Adipose tissue (tissue), 3 donors: ENCODE measurements around the gene ALPK1. TPM values are rescaled to one million over a fixed set of nuclear protein-coding genes. Genes with fewer than 3 reads are reported as not detected.
"Not testable (repeated sequence)": the region's sequence is repeated elsewhere in the genome, so short reads cannot be mapped to it uniquely, and the experiment has no call there.

Experiments
- H3K27ac ChIP-seq: one replicate; pipeline ENCODE4 v1.5.1; 2013; ENCODE audit warnings: low read depth, low read length
- WGBS, 3 donors: extraction: QIAGEN DNeasy Blood & Tissue Kit; methylation state at CpG; one replicate each; pipeline ENCODE4 v1.1.7; 2013; 5-methylcytosine and 5-hydroxymethylcytosine counted together
- polyA plus RNA-seq, 3 donors: library from polyadenylated mRNA; stranded (reverse); fragments of 200-250 nt; gene quantifications; one replicate each; pipeline ENCODE4 v1.2.3, GENCODE V29; 2013
- donor health status: healthy with polysubstance abuse.
- donor health status: Bipolar disorder and iron deficiency.
- donor health status: healthy.

Gene ALPK1
- polyA plus RNA-seq, 3 donors = 3.0 to 10.9 (median 9.3) TPM

DNA sequence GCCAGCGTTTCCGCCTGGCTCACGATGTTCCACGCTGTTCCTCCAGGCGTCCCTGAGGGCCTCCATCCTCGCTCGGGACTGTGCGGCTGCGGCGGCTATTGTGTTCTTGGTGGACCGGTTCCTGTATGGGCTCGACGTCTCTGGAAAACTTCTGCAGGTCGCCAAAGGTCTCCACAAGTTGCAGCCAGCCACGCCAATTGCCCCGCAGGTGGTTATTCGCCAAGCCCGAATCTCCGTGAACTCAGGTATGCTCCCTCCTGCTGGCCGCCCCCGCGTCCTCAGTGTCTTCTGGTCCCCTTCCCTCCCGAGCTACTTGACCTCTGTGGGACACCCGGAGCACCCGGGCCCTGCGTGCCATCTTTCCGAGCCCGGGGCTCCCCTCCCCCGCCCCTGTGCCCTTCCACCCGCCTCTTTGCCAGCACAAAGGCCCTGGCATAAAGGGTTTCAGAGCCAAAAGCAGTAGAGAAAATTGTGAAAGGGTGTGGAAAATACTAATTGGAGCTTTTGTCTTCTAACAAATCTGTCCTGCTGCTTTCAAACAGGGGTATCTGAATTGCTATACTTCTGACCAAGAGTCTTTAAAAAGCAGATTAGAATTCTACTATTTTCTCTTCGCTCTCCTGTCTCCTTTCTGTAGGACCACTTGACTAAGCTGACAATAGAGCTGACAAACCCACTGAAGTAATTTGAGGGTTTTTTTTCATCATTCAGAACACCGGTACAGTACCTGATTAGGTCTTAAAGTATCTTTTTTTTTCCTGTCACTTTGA is 114.8 kb downstream of the ALPK1 start:
- H3K27ac ChIP-seq = no peak overlapping the region
- WGBS, 3 donors = 81 to 87% (median 83%) methylated on average over 32 of the region's 32 CpGs

DNA sequence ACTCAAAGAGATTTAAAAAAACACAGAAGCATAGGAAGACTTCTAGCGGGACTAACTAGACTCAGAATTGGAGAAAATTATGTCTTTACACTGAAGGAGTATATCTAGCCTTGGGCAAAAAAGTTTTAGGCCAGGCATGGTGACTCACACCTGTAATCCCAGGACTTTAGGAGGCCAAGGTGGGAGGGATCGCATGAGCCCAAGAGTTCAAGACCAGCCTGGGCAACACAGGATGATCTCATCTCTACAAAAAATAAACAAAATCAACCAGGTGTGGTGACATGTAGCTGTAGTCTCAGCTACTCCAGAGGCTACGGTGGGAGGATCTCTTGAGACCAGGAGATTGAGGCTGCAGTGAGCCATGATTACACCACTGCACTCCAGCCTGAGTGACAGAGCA is 119.3 kb downstream of the ALPK1 start:
- 90 to 98% (median 95%) methylated on average over 3 of the region's 3 CpGs for WGBS, 3 donors
- H3K27ac ChIP-seq = no peak overlapping the region

DNA sequence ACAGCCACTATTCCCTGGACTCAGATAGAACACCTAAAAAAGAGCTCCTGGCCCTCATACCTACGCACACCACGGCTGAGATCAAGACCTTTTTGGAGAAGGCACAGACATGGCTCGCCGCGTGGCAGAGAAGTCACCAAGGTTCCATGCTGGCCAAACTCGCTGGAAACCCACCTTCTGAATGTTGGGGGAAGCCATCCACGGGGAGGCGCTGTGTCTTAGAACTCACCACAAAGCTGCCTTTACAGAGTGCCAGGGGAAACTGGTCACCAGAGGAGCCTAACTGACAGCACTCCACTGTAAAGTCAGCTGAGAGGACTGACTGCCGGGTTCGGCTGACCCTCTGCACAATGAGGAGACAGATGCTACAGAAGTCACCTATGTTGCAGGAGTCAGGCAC is 120.9 kb downstream of the ALPK1 start:
- no peak overlapping the region for H3K27ac ChIP-seq
- 67 to 77% (median 72%) methylated on average over 10 of the region's 10 CpGs for WGBS, 3 donors

DNA sequence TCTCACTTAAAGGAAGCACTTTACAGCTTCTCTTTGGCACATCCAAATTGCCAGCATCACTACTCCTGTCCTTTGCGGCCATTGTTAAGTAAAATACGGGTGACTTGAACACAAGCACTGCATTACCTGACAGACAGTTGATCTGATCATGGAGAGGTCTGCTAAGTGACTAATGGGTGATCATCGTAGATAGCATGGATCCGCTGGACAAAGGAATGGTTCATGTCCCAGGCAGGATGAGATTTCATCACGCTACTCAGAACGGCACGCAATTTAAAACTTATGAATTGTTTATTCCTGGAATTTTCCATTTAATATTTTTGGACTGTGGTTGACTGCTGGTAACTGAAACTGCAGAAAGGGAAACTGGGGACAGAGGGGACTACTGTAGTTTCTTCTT is 124.7 kb downstream of the ALPK1 start:
- 90 to 95% (median 94%) methylated on average over 7 of the region's 7 CpGs for WGBS, 3 donors
- no peak overlapping the region for H3K27ac ChIP-seq

DNA sequence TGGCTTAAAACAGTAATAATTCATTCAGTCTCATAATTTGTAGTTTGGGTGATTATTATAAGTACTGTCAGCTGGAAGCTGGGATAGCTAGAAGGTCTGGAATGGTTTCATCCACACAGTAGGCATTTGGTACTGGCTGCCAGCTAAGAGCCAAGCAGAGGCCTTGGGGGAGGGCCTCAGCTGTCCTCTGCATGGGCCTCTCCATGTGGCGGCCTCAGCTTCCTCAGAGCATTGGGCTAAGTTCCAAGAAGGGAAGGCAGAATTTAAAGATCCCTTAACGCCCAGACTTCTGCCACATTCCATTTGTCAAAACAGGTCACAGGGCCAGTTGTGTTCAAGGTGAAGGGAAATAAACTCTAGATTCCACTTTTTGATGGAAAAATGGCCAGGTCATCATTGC is 125.5 kb downstream of the ALPK1 start:
- WGBS, 3 donors = 71 to 86% (median 83%) methylated on average over 2 of the region's 2 CpGs
- no peak overlapping the region for H3K27ac ChIP-seq

DNA sequence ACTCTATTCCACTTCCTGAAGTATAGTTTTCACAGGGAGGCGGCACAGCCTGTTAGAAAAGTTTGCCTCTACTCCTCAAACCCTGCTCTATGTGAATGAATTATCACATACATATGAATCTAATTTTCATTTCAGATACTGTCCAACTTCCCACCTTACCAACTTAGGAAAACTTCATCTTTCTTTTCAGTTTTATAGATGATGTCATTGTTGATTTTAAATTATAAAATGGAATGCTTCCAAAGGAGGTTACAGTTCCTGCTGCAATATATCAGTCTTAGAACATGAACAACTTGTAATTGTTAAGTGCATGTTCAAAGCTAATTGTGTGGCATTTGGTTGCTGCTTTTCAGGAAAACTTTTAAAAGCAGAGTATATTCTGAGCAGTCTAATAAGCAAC is 126.4 kb downstream of the ALPK1 start:
- 91 to 98% (median 93%) methylated on average over 1 of the region's 1 CpG for WGBS, 3 donors
- H3K27ac ChIP-seq = no peak overlapping the region

DNA sequence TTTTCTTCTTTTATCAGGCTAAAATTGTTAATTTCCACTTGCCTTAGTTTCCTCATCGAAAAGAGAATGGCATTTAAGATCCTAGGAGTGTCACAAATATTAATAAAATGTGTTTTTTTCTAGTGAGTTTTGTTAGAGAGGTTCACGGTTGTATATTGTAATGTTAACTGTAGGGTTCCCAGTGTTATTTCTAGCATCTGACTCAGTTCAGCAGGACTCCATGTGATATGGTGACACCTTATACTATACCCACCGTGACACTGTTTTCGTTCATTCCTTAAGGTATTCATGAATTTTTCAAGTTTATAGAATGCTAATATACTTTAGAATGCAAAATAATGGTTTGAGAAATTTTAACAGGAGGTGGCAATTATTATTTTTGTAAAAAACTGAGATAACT is 128.7 kb downstream of the ALPK1 start:
- H3K27ac ChIP-seq = no peak overlapping the region
- WGBS, 3 donors = 87 to 97% (median 95%) methylated on average over 4 of the region's 4 CpGs

DNA sequence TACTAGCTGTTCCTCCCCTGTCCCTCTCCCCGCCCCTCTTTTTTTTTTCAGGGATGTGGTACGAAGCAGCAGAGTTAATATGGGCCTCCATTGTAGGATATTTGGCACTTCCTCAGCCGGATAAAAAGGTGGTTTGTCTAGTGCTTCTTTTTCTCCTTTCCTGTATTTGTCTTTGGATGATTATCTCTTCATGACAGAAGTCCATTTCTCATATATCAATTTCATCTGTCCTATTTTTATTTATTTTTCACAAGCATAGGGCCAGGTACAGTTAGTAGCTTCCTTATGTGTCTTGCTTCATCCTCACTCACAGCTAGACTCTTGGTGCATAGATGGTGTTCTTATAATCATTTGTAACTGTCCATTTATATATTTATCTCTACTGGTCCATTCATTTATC is 129.2 kb downstream of the ALPK1 start:
- 88 to 95% (median 93%) methylated on average over 3 of the region's 3 CpGs for WGBS, 3 donors
- no peak overlapping the region for H3K27ac ChIP-seq

DNA sequence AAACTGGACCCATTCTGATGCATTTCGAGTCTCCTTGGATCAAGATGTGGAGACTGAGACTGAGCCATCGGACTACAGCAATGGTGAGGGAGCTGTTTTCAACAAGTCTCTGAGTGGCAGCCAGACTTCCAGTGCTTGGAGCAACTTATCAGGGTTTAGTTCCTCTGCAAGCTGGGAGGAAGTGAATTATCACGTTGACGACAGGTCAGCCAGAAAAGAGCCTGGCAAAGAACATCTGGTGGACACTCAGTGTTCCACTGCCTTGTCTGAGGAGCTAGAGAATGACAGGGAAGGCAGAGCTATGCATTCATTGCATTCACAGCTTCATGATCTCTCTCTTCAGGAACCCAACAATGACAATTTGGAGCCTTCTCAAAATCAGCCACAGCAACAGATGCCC is 134.0 kb downstream of the ALPK1 start:
- H3K27ac ChIP-seq = no peak overlapping the region
- WGBS, 3 donors = 71 to 82% (median 78%) methylated on average over 4 of the region's 4 CpGs

DNA sequence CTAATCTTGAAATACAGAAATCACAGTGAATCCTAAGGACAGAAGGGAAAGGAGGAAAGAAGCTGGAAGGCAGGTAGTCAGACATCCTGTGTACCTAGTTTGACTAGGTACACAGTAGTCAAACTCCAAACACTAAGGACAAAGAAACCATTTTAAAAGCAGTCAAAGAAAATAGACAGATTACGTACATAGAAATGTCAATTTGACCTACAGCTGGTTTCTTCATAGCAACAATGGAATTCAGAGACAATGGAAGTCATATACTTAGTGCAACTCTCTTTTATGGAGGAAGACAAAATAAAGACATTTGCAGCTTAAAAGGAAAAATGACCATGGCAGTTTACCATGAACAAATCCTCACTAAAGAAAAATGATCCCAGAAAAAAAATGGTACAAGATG is 139.8 kb downstream of the ALPK1 start:
- H3K27ac ChIP-seq = no peak overlapping the region
- 94 to 100% (median 98%) methylated on average over 1 of the region's 1 CpG for WGBS, 3 donors

DNA sequence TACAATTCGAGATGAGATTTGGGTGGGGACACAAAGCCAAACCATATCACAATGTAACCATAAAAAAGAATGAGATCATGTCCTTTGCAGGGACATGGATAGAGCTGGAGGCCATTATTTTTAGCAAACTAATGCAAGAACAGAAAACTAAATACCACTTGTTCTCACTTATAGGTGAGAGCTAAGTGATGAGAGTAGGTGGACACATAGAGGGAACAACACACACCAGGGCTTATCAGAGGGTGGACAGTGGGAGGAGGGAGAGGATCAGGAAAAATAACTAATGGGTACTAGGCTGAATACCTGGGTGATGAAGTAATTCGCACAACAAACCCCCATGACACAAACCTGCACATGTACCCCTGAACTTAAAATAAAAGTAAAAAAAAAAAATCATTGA is 145.1 kb downstream of the ALPK1 start:
- WGBS, 3 donors = 95 to 99% (median 96%) methylated on average over 2 of the region's 2 CpGs

DNA sequence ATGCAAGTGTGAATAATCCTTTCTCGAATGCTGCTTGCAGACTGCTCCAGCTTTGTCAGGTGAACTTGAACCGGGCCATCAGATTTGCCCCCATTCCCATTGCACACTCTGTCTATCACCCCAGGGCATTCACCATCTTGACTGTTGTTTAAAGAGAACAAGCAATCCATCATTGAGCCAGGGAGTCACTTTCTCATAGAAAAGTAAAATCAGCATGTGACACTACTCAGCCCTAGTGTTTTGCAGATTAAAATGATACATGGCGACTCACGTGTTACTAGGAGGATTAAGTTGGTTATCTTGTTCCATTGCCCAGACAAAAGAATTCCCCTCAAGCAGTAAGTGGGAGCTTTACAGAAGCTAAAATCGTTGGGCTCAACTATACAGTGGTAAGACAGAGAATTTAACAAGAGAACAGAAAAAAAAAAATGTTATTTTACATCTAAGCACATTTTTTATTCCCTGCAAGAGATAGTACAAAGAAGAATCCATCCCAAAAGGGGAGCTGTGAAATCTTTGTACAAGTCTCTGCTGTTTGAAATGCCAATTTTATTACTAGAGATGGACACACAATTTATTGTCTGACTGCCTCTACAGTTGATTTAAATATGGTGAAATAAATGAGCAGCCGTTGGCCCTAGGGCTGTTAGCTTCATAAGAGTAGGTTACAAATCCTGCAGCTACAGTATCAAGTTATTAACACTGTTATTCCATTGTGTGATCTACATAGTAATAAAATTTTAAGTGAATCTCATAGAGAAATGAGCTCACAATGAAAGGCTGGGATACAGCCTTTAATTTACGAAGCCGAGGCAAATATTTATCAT is 151.3 kb downstream of the ALPK1 start:
- WGBS, 3 donors = 73 to 82% (median 76%) methylated on average over 8 of the region's 8 CpGs
- H3K27ac ChIP-seq = no peak overlapping the region

More for the DNA sequence above, 145.1 kb downstream of the ALPK1 start:
- H3K27ac ChIP-seq = not testable (repeated sequence)

DNA sequence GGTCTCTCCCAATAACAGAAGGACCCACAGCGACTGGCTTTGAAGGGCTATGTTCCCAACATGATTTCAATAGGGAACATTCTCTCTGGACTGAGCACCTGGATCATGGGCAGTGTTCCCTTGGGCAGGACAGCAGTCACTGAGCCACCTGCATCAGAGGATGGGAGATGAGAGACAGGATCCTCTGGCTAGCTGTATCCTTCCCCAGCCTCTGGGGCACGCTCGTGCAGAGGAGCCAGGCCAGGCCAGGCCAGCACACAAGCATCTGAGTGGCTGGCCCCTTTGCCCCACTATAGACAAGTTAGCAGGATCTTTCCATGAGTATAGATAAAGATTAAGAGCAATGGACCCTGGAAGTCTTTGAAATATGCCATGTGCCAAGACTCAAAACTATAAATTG is 152.5 kb downstream of the ALPK1 start:
- H3K27ac ChIP-seq = no peak overlapping the region
- 87 to 90% (median 88%) methylated on average over 3 of the region's 3 CpGs for WGBS, 3 donors

DNA sequence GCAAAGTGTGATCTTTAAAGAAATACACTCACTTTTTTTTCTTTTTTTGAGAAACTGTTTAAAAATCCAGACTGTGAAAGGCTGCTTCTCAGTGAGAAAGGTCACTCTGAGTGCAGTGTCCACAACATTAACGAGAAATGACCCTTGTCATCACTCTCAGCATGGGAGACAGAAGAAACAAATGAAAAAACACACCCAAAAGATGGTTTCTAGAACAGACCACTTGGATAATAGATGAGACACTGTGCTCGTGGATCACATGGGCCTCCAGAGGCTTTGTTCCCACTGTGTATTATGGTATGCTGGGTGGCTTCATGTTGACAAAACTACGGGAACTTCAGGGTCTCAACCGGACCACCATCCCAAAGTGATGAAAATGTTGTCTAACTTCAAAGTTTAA is 153.9 kb downstream of the ALPK1 start:
- no peak overlapping the region for H3K27ac ChIP-seq
- 71 to 73% (median 73%) methylated on average over 4 of the region's 4 CpGs for WGBS, 3 donors

DNA sequence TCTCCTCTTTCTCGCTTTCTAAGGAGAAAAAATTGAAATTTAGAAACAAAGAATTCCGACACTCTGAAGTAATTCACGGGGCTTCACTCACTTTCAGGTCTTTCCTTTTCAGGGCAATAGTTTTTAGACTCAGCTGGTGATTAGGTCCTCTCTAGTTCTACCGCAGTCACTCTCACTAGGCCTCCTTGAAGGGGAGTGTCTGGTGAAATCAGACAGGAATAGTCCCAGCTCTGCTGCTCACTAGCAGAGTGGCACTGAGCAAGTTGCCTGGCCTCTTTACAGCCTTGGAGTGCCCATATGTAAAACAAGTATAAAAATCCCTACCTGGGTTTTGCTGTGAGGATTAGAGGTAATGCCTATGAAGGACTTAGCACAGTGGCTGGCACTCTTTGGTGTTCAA is 154.7 kb downstream of the ALPK1 start:
- no peak overlapping the region for H3K27ac ChIP-seq
- 75 to 81% (median 77%) methylated on average over 4 of the region's 4 CpGs for WGBS, 3 donors

DNA sequence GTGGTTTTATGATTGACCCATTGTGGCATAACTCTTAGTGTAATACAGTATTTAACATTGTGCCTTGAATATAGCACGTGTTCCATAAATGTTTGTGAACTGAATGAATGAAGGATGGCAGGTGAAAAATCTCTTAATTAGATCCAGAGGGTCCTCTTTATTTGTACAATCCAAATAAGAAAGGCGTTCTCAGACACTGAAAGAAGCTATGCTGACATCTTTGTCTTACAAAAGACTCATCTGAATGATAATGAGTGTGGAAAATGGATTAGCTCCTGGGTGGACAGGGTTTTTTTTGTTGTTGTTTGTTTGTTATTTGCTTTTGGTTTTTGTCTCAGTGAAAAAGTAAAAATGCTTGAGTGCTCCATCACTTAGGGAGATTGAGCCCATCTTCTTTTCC is 156.2 kb downstream of the ALPK1 start:
- no peak overlapping the region for H3K27ac ChIP-seq
- WGBS, 3 donors = 41 to 69% (median 65%) methylated on average over 2 of the region's 2 CpGs

DNA sequence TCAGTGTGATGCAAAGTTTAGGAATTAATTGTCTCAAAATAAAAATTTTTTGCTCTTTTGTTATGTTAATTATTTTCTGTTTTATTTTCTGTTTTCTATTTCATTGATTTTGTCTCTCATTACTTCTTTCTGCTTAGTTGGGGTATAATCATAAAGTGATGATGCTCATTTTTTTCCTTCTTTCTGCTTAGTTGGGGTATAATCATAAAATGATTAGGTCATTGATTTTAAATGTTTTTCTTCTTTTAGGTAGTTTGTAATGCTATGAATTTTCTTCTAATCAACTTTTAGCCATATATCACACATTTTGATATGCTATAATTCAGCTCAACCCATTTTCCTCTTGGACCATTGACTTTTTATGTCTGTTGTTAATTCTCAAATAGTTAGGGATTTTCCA is 175.1 kb downstream of the ALPK1 start:
- H3K27ac ChIP-seq = no peak overlapping the region

DNA sequence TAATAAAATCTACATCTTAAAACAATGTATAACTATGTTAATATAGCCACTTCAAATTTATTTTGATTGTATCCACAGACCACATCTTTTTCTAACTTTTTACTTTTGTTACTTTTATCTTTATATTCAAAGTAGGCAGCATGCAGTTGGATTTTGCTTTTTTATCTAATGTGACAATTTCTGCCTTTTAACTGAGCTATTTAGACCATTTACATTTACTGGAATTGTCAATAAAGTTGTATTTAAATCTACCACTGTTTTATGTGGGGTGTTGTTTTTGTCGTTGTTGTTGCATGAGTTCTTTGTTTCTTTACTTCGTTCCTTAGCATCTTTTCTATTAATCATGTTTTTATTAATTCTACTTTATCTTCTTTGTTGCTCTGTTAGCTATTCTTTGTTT is 176.8 kb downstream of the ALPK1 start:
- no peak overlapping the region for H3K27ac ChIP-seq
- WGBS, 3 donors = 89 to 96% (median 90%) methylated on average over 2 of the region's 2 CpGs

DNA sequence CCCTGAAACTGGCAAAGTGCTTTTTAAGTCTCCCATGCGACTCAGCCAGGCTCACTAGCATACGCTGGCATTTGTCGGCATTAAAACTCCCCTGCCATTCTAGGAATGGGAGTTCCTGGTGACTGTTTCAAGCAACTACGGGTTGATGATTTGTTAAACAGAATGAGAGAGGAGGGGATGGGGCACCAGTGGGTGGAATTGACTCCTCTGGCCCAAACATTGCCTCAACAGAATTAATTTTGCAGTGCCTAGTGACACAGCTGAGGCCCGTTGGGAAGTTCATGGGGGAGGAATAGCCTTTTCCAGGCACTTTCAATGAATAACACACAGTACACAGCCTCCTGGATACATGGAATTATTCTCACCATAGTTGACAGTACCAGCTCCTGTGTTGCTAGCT is 188.8 kb downstream of the ALPK1 start:
- no peak overlapping the region for H3K27ac ChIP-seq
- WGBS, 3 donors = 62 to 81% (median 73%) methylated on average over 5 of the region's 5 CpGs

DNA sequence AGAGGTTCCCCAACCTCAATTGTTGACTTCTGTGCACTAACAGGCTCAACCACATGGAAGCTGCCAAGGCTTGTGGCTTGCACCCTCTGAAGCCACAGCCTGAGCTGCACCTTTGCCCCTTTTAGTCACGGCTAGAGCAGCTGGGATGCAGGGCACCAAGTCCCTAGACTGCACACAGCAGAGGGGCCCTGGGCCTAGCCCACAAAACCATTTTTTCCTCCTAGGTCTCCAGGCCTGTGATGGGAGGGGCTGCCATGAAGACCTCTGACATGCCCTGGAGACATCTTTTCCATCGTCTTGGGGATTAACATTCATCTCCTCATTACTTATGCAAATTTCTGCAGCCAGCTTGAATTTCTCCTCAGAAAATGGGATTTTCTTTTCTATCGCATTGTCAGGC is 193.6 kb downstream of the ALPK1 start:
- not testable (repeated sequence) for H3K27ac ChIP-seq
- 63 to 95% (median 83%) methylated on average over 3 of the region's 3 CpGs for WGBS, 3 donors
